Measurements from ENCODE around the gene EIF3A.
A peak's percentile ranks its signal among the peaks of the same experiment; 100 is the strongest.
"Not testable (repeated sequence)": the region's sequence is repeated elsewhere in the genome, so short reads cannot be mapped to it uniquely, and the experiment has no call there.

Gene EIF3A

GRCh38 chr10:119041326-119041725 is 39.3 kb downstream of the EIF3A start:
- no peak for DNase-seq

- no peak for DNase-seq
Observed at GRCh38 chr10:119039161-119039560, 41.5 kb downstream of the EIF3A start.

- no peak for DNase-seq
Observed at GRCh38 chr10:119031496-119032059, 49.0 kb downstream of the EIF3A start.

GRCh38 chr10:119030421-119031250 is 50.0 kb downstream of the EIF3A start:
- DNase-seq = peak; percentile 41 to 60

GRCh38 chr10:119029613-119030420 is 50.8 kb downstream of the EIF3A start, which contains the start of gene NANOS1:
Gene NANOS1 (plus strand): TSS chr10:119029714. CDS start chr10:119029802, 88 bp downstream.
- no peak for DNase-seq

GRCh38 chr10:119028900-119029612 is 51.6 kb downstream of the EIF3A start:
- peak; percentile 82 to 91 for DNase-seq

GRCh38 chr10:119028445-119028899 is 52.1 kb downstream of the EIF3A start:
- DNase-seq = not testable (repeated sequence)

GRCh38 chr10:119026301-119027110 is 54.1 kb downstream of the EIF3A start:
- DNase-seq = no peak

- DNase-seq = no peak
Observed at GRCh38 chr10:119025776-119026175, 54.8 kb downstream of the EIF3A start.

GRCh38 chr10:119025336-119025735 is 55.3 kb downstream of the EIF3A start:
- DNase-seq = peak; percentile 24 to 67

- DNase-seq = no peak
Observed at GRCh38 chr10:119024882-119025281, 55.7 kb downstream of the EIF3A start.

- DNase-seq = no peak
Observed at GRCh38 chr10:119023553-119023868, 57.1 kb downstream of the EIF3A start.

GRCh38 chr10:119022846-119023552 is 57.6 kb downstream of the EIF3A start:
- DNase-seq = no peak

- DNase-seq = no peak
Observed at GRCh38 chr10:119020627-119020946, 60.0 kb downstream of the EIF3A start.

GRCh38 chr10:119007211-119007574 is 73.4 kb downstream of the EIF3A start:
- DNase-seq = no peak

- DNase-seq = no peak
Observed at GRCh38 chr10:119006451-119007210, 74.0 kb downstream of the EIF3A start.

- no peak for DNase-seq
Observed at GRCh38 chr10:119005362-119006043, 75.1 kb downstream of the EIF3A start.

- DNase-seq = no peak
Observed at GRCh38 chr10:119003572-119004289, 76.9 kb downstream of the EIF3A start.

GRCh38 chr10:119001717-119002500 is 78.7 kb downstream of the EIF3A start:
- DNase-seq = no peak

All from NCI-H2081 (cell line).